Aorta (tissue), 5 donors: ENCODE data around the gene TPRG1. TPM values are rescaled to one million over a fixed set of nuclear protein-coding genes. Genes with fewer than 3 reads are reported as not detected.

Experiments
- ATAC-seq: fragments of 200-7000 bp; cut with Tn5 transposase; one replicate; pipeline ENCODE4 v1.9.1; 2022; ENCODE audit warnings: moderate library complexity; ENCODE audit not compliant: low FRiP score
- DNase-seq, 2 donors: peaks; one replicate each; pipeline ENCODE4 v3.0.0-alpha.2; 2020
- H3K27ac ChIP-seq, 2 donors: one replicate each; pipeline ENCODE4 v1.5.1; 2013; ENCODE audit warnings: low read length in 2 of 2, mild to moderate bottlenecking in 2 of 2, moderate library complexity in 2 of 2, control low read depth in 1 of 2, inconsistent platforms in 1 of 2, low read depth in 1 of 2
- H3K27me3 ChIP-seq, 2 donors: one replicate each; pipeline ENCODE4 v1.6.1; 2013; ENCODE audit warnings: control low read depth in 1 of 2, low read length in 1 of 2, mild to moderate bottlenecking in 1 of 2, moderate library complexity in 1 of 2; ENCODE audit not compliant: insufficient read depth in 2 of 2, control insufficient read depth in 1 of 2
- H3K36me3 ChIP-seq, 2 donors: one replicate each; pipeline ENCODE4 v1.6.1; 2013; ENCODE audit warnings: control low read depth in 1 of 2, low read length in 1 of 2, mild to moderate bottlenecking in 1 of 2; ENCODE audit not compliant: insufficient read depth in 2 of 2, control insufficient read depth in 1 of 2
- H3K4me1 ChIP-seq, 2 donors: one replicate each; pipeline ENCODE4 v1.6.1; 2013; ENCODE audit warnings: low read length in 2 of 2, control low read depth in 1 of 2, mild to moderate bottlenecking in 1 of 2, moderate library complexity in 1 of 2; ENCODE audit not compliant: insufficient read depth in 2 of 2, control insufficient read depth in 1 of 2
- H3K4me3 ChIP-seq, 2 donors: one replicate each; pipeline ENCODE4 v1.5.1; 2013; ENCODE audit warnings: low read length in 2 of 2, control low read depth in 1 of 2, mild to moderate bottlenecking in 1 of 2
- H3K9me3 ChIP-seq: one replicate; pipeline ENCODE4 v1.6.1; 2013; ENCODE audit warnings: mild to moderate bottlenecking, low read length; ENCODE audit not compliant: control insufficient read depth
- WGBS, 2 donors: extraction: QIAGEN DNeasy Blood & Tissue Kit; methylation state at CpG; one replicate each; pipeline ENCODE4 v1.1.7; 2013; 5-methylcytosine and 5-hydroxymethylcytosine counted together
- intact Hi-C, 2 donors: fragments of 100-400 bp; cut with DNase I; formaldehyde crosslinking; loops; one replicate each; pipeline versions ENCODE4 v1.14.2 to v1.15.0; 2022
- polyA plus RNA-seq, 2 donors: library from polyadenylated mRNA; stranded (reverse); fragments of 200-250 nt; gene quantifications; one replicate each; pipeline ENCODE4 v1.2.3, GENCODE V29; 2013
- total RNA-seq, 2 donors: library from RNA; stranded (reverse); fragmentation: NEBNext Ultra II Directional; extraction: Animal tissue kit (Norgen Biotek cat#: 25700); gene quantifications; one replicate each; pipeline ENCODE4 v1.2.1, GENCODE V29; 2021
- donor health status: healthy with polysubstance abuse.
- donor health status: Bipolar disorder and iron deficiency.
- donor health status: DM: no; HTN: no; CAD: no.
- donor health status: DM: no; HTN: no; CAD: no.
- donor health status: DM: yes; HTN: yes; CAD: no.

TPRG1 gene
- total and polyA plus RNA-seq, 4 donors, result 4.5 to 19.8 (median 11.0) TPM

- H3K27ac ChIP-seq, result no peak overlapping the region
- no peaks in the 10 kb centered on the region for H3K9me3 ChIP-seq
- peaks cover 4 to 9% of the 10 kb centered on the region in 2 donors for H3K4me1 ChIP-seq
- no peak overlapping the region for H3K4me3 ChIP-seq
- ATAC-seq (no peak), DNase-seq (no peak)
- no peaks in the 10 kb centered on the region for H3K36me3 ChIP-seq
- no peaks in the 10 kb centered on the region for H3K27me3 ChIP-seq
- intact Hi-C loops, result loop anchor here in 1 of 2 donors (10.0 kb wide), 1 partner anchor 53 kb away; no protein-coding TSS in a partner anchor
- 94 to 96% methylated on average over 2 of the region's 2 CpGs for WGBS, 2 donors
These were observed 129.7 kb downstream of the TPRG1 start for GRCh38 chr3:189301479-189301878.

- DNase-seq, result no peak
- Histone ChIP-seq H3K4me3 (no peak overlapping the region), H3K36me3 (no peaks in the 10 kb centered on the region), H3K4me1 (peaks cover 0 to 9% of the 10 kb centered on the region in 2 donors), H3K27ac (no peak overlapping the region), H3K27me3 (no peaks in the 10 kb centered on the region), H3K9me3 (no peaks in the 10 kb centered on the region)
- WGBS, 2 donors, result 1 to 63% methylated on average over 1 of the region's 1 CpG
- ATAC-seq, result no peak
- intact Hi-C loops, result loop anchor here in 1 of 2 donors (10.0 kb wide), 1 partner anchor 51 kb away; no protein-coding TSS in a partner anchor
These were observed 131.8 kb downstream of the TPRG1 start for GRCh38 chr3:189303584-189303983.

GRCh38 chr3:189304465-189305351 is 132.9 kb downstream of the TPRG1 start:
- WGBS, 2 donors, result 7 to 8% methylated on average over 10 of the region's 10 CpGs
- no peak overlapping the region for H3K4me3 ChIP-seq
- H3K27me3 ChIP-seq, result no peaks in the 10 kb centered on the region
- peaks cover 0 to 9% of the 10 kb centered on the region in 2 donors for H3K4me1 ChIP-seq
- no peaks in the 10 kb centered on the region for H3K36me3 ChIP-seq
- peak; percentile 27 to 68 for DNase-seq
- intact Hi-C loops, result loop anchor here in 1 of 2 donors (10.0 kb wide), 1 partner anchor 50 kb away; no protein-coding TSS in a partner anchor
- ATAC-seq, result peak; percentile 42
- H3K27ac ChIP-seq, result peak overlapping the region; percentile 77 to 96
- no peaks in the 10 kb centered on the region for H3K9me3 ChIP-seq

GRCh38 chr3:189305412-189305811 is 133.6 kb downstream of the TPRG1 start:
- 3 to 9% methylated on average over 1 of the region's 1 CpG for WGBS, 2 donors
- no peaks in the 10 kb centered on the region for H3K9me3 ChIP-seq
- DNase-seq (no peak), ATAC-seq (no peak)
- no peak overlapping the region for H3K4me3 ChIP-seq
- intact Hi-C loops, result loop anchor here in 1 of 2 donors (10.0 kb wide), 1 partner anchor 49 kb away; no protein-coding TSS in a partner anchor
- H3K27ac ChIP-seq, result no peak overlapping the region
- H3K27me3 ChIP-seq, result no peaks in the 10 kb centered on the region
- peaks cover 0 to 9% of the 10 kb centered on the region in 2 donors for H3K4me1 ChIP-seq
- no peaks in the 10 kb centered on the region for H3K36me3 ChIP-seq

- 95 to 96% methylated on average over 7 of the region's 7 CpGs for WGBS, 2 donors
- no peak overlapping the region for H3K27ac ChIP-seq
- peaks cover 0 to 9% of the 10 kb centered on the region in 2 donors for H3K4me1 ChIP-seq
- H3K36me3 ChIP-seq, result no peaks in the 10 kb centered on the region
- ATAC-seq (no peak), DNase-seq (no peak)
- no peak overlapping the region for H3K4me3 ChIP-seq
- intact Hi-C loops, result loop anchor here in 1 of 2 donors (10.0 kb wide), 1 partner anchor 47 kb away; no protein-coding TSS in a partner anchor
- H3K9me3 ChIP-seq, result no peaks in the 10 kb centered on the region
- no peaks in the 10 kb centered on the region for H3K27me3 ChIP-seq
These were observed 136.2 kb downstream of the TPRG1 start for GRCh38 chr3:189307963-189308362.

- Histone ChIP-seq H3K4me1 (peaks cover 0 to 9% of the 10 kb centered on the region in 2 donors), H3K27me3 (no peaks in the 10 kb centered on the region), H3K9me3 (no peaks in the 10 kb centered on the region), H3K4me3 (no peak overlapping the region), H3K36me3 (no peaks in the 10 kb centered on the region), H3K27ac (no peak overlapping the region)
- intact Hi-C loops, result loop anchor here in 1 of 2 donors (10.0 kb wide), 1 partner anchor 46 kb away; no protein-coding TSS in a partner anchor
- DNase-seq (no peak), ATAC-seq (no peak)
These were observed 136.8 kb downstream of the TPRG1 start for GRCh38 chr3:189308608-189309007.

GRCh38 chr3:189309400-189309975 is 137.7 kb downstream of the TPRG1 start:
- H3K27me3 ChIP-seq, result no peaks in the 10 kb centered on the region
- H3K9me3 ChIP-seq, result no peaks in the 10 kb centered on the region
- DNase-seq, result no peak
- H3K27ac ChIP-seq, result no peak overlapping the region
- 79 to 94% methylated on average over 6 of the region's 6 CpGs for WGBS, 2 donors
- no peak for ATAC-seq
- H3K36me3 ChIP-seq, result no peaks in the 10 kb centered on the region
- no peak overlapping the region for H3K4me3 ChIP-seq
- intact Hi-C loops, result loop anchor here in 1 of 2 donors (10.0 kb wide), 1 partner anchor 45 kb away; no protein-coding TSS in a partner anchor
- peaks cover 0 to 6% of the 10 kb centered on the region in 2 donors for H3K4me1 ChIP-seq

GRCh38 chr3:189311521-189311920 is 139.8 kb downstream of the TPRG1 start:
- Histone ChIP-seq H3K4me3 (no peak overlapping the region), H3K36me3 (no peaks in the 10 kb centered on the region), H3K4me1 (no peaks in the 10 kb centered on the region), H3K27me3 (no peaks in the 10 kb centered on the region), H3K27ac (no peak overlapping the region), H3K9me3 (no peaks in the 10 kb centered on the region)
- no peak for ATAC-seq
- intact Hi-C loops, result no loop called here
- no peak for DNase-seq
- WGBS, 2 donors, result 98 to 100% methylated on average over 2 of the region's 2 CpGs
